IPS-18c (cell line): ENCODE measurements around the gene KCNQ1OT1.
A peak's percentile ranks its signal among the peaks of the same experiment; 100 is the strongest.

Experiments used
- H3K4me3 ChIP-seq: 2 replicates; pipeline ENCODE4 v1.7.0; 2013; ENCODE audit warnings: low read depth, mild to moderate bottlenecking, low read length, moderate library complexity; ENCODE audit not compliant: insufficient read depth
- H3K9me3 ChIP-seq: one replicate; pipeline ENCODE4 v1.6.1; 2013; ENCODE audit warnings: mild to moderate bottlenecking, low read length, moderate library complexity; ENCODE audit not compliant: control insufficient read depth, insufficient read depth

Gene KCNQ1OT1

GRCh38 chr11:2656859-2657258, 42.9 kb downstream of the KCNQ1OT1 start:
- Histone ChIP-seq H3K9me3 (peaks cover 35% of the 10 kb centered on the region), H3K4me3 (no peak overlapping the region)

DNA sequence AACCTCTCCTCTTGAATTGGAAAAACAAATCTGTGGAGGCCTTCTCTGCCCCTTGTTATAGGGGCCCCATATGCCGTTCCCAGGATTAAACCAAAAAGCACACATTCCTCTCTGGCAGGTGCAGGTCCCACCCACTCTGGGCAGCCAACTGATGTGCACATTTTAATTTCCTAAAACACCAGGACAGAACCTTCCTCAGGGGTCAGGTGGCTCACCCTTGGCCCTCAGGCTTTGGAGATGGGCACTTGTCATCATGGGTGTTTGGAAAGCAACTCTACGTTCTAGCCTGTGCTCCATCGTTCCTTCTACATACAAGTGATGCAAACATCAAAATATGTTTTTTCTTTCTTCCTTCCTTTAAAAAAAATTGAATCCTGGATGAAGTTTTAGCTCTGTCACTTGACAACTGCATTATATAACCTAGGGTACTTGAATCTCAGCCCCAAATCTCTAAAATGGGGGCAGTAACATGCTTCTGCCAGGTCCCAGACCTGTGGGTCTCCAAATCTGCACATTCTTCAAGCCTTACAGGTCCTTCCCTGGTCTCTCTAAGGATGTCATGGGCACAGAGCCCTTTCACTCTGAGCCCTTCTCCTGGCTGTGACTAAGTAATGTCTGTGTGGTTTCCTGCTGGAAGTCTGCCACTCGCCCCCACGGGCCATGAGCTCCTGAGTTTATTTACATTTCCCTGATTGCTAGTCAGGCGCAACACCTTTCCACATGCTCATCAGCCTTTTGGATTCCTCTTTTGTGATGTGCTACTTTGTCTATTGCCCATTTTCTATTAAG, 43.8 kb downstream of the KCNQ1OT1 start:
- Histone ChIP-seq H3K9me3 (peaks cover 37% of the 10 kb centered on the region), H3K4me3 (no peak overlapping the region)

DNA sequence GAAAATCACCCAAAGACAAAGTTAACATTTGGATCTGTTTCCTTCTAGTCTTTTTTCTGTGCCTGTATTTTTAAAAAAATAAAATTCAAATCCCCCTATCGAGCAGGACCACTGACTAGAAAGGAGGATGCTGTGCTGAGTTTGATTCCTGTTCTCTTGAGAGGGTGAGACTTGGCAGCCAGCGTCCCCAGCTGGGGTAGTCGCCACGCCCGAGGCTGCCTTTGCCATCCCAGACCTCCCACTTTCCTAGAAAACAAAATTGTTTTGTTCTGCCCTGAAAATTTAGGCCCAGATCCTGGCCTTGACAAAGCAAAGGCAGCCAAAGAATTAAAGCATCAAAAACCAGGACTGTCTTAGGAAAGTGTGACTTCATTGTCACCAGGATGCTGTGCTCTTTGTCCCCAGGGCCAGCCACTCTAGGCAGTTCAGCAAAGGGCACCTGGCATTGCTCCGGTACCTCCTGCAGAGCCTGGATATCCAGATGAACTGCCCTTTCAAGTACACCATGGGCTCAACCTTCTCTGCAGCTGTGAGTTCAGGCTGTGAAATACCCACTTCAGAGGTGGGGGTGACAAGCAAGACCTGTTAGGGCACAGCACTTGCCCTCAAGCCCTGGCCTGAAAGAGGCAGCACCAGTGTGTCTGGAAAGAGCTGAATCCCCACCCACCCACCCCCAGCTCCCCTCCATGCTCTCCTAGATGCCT, 44.6 kb downstream of the KCNQ1OT1 start:
- Histone ChIP-seq H3K4me3 (no peak overlapping the region), H3K9me3 (peaks cover 32% of the 10 kb centered on the region)

- Histone ChIP-seq H3K9me3 (peaks cover 32% of the 10 kb centered on the region), H3K4me3 (peak overlapping the region; percentile 6; the same call in 1 of the 2 replicates)
These were observed 45.7 kb downstream of the KCNQ1OT1 start for GRCh38 chr11:2653930-2654739.

- Histone ChIP-seq H3K4me3 (no peak overlapping the region), H3K9me3 (peaks cover 32% of the 10 kb centered on the region)
These were observed 46.6 kb downstream of the KCNQ1OT1 start for GRCh38 chr11:2653198-2653551.

- Histone ChIP-seq H3K4me3 (no peak overlapping the region), H3K9me3 (peaks cover 32% of the 10 kb centered on the region)
These were observed 47.2 kb downstream of the KCNQ1OT1 start for GRCh38 chr11:2652333-2653197.

GRCh38 chr11:2651826-2652271, 47.9 kb downstream of the KCNQ1OT1 start:
- peaks cover 31% of the 10 kb centered on the region for H3K9me3 ChIP-seq
- no peak overlapping the region for H3K4me3 ChIP-seq

GRCh38 chr11:2651054-2651617, 48.7 kb downstream of the KCNQ1OT1 start:
- H3K9me3 ChIP-seq = peaks cover 29% of the 10 kb centered on the region

DNA sequence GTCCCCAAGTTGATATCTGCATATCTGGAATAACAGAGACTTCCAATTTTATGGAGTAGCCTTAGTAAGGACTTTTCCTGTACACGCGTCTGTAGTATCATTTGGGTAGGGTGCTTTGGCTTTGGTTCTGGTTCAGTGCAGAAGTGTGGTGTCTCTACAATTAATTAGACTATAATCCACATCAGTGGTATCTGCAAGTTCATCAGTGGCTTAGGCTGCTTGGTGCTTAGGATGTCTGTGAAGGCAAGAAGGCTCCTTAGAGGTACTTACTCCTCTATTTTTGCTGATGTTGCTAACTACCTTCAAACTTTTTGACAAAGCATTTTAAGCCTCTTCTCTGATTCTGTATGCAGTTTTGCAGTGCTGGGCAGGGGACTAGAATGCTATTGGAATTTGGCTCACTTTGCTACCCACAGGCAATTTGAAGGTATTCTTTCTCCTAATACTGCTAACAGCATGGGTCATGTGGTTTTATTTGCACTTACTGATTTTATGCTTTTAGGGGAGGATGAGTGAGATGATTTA, 49.4 kb downstream of the KCNQ1OT1 start:
- peaks cover 33% of the 10 kb centered on the region for H3K9me3 ChIP-seq
- H3K4me3 ChIP-seq = no peak overlapping the region; the same call in 1 of the 2 replicates

More at GRCh38 chr11:2651054-2651617, 48.7 kb downstream of the KCNQ1OT1 start:
- H3K4me3 ChIP-seq = no peak overlapping the region; the same call in 1 of the 2 replicates

GRCh38 chr11:2649848-2650247, 49.9 kb downstream of the KCNQ1OT1 start:
- H3K4me3 ChIP-seq = no peak overlapping the region
- peaks cover 38% of the 10 kb centered on the region for H3K9me3 ChIP-seq

DNA sequence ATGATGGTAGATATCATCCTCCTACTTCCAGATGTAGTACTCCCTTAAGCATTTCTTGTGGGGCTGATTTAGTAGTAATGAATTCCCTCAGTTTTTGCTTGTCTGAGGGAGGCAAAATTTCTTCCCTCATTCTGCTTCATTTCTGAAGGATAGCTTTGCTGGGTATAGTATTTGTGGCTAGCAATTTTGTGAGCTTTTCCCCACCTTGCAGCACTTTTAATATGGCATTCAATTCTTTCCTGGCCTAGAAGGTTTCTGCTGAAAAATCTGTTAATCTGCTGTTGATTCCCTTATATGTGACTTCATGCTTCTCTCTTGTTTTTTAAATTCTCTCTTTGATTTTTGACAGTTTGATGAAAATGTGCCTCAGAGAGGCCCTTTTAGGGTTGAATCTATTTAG, 50.4 kb downstream of the KCNQ1OT1 start:
- Histone ChIP-seq H3K4me3 (no peak overlapping the region), H3K9me3 (peaks cover 40% of the 10 kb centered on the region)

GRCh38 chr11:2647953-2648352, 51.8 kb downstream of the KCNQ1OT1 start:
- peaks cover 28% of the 10 kb centered on the region for H3K9me3 ChIP-seq
- H3K4me3 ChIP-seq = no peak overlapping the region

- H3K4me3 ChIP-seq = no peak overlapping the region
- H3K9me3 ChIP-seq = peaks cover 21% of the 10 kb centered on the region
These were observed 52.6 kb downstream of the KCNQ1OT1 start for GRCh38 chr11:2647167-2647566.

DNA sequence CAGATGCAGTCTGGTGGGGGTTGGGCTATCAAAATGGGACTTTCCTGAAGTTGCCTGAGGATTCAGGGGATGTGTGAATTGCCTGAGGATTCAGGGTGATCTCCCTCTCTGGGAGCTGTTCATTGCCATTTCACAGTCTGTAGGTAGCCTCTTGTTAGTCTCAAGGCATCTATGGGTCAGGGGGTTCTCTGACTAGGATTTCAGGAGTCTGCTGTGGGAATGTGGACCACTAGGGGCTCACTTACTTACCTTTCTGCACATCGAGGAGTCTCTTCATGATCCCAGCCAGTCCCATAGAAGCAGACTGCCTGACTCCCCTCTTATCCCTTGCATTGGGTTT, 54.0 kb downstream of the KCNQ1OT1 start:
- Histone ChIP-seq H3K9me3 (peaks cover 12% of the 10 kb centered on the region), H3K4me3 (no peak overlapping the region)

GRCh38 chr11:2644844-2645778, 54.7 kb downstream of the KCNQ1OT1 start:
- H3K9me3 ChIP-seq = peaks cover 13% of the 10 kb centered on the region

More at GRCh38 chr11:2644844-2645778, 54.7 kb downstream of the KCNQ1OT1 start:
- H3K4me3 ChIP-seq = no peak overlapping the region
